DLD1 (cell line): ENCODE results near the gene YRDC.

ENCODE experiments used
- in situ Hi-C: cut with HindIII; loops from 2 replicates; pipeline ENCODE4 v1.10.0; 2017; ENCODE audit warnings: low sequenced_read_pairs

The YRDC gene

GRCh38 chr1:37807555-37808368 lies at the start of gene YRDC, which contains the start of gene C1orf122:
YRDC (minus strand) TSS chr1:37808208; CDS start chr1:37808180, 28 bp downstream.
C1orf122 (plus strand) TSS chr1:37807790; CDS start chr1:37808405, 615 bp downstream.
- in situ Hi-C loops, result no loop called here

DNA sequence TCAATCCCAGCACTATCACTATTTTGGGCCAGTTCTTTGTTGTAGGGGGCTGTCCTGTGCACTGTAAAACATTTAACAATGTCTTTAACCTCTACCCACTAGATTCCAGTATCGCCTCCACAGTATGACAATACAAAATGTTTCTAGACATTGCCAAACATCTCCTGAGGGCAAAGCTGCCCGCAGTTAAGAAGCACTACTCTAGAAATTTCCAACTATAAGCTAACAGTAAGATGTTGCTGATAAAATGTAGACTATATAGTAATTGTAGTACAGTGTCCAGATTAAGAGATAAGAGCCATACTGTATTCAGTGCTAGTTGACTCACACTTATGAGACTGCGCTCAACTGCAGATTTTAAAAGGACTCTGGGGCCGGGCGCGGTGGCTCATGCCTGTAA lies 46.4 kb upstream of the YRDC start:
- in situ Hi-C loops, result no loop called here

DNA sequence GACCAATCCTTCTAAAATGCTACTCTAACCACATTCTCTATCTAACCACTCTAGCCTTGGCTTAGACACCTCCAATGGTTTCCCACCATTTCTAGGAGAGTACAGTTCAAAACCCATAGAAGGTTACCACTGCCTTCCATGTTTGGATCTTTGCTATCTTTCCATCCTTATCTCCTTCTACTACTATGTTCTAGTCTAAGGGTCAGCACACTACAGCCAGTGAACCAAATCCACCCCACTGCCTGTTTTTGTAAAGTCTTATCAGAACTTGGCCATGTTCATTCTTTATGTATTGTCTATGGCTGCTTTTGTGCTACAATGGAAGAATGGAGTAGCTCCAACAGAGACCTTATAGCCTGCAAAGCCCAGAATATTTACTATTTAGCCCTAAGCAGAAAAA lies 45.1 kb upstream of the YRDC start:
- in situ Hi-C loops, result no loop called here

GRCh38 chr1:37851782-37852210 lies 43.8 kb upstream of the YRDC start:
- in situ Hi-C loops, result no loop called here

- in situ Hi-C loops, result no loop called here
These were observed 43.3 kb upstream of the YRDC start for GRCh38 chr1:37851262-37851661.

DNA sequence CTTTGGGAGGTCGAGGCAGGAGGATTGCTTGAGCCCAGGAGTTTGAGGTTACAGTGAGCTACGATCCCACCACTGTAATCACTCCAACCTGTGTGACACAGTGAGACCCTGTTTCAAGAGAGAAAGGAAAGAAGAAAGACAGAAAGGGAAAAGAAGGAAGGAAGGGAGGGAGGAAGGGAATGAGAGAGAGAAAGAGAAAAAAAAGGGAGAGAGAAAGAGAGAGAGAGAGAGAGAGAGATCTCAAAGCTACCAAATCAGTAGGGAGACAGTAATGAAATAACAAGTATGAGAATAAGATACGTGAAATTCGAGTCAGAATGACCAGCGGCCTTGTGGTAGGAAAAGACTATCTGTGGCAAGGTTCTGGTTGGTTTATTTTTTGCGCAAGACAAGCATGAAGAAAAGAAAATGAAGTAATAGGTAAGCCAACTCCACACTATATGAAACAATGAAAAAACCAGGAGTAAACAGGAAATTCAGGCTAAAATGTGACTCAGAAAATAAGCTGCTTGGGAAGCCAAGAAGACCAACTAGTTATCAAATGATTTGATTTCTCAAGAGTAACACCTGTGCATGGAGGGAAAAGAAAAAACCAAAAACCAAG lies 42.4 kb upstream of the YRDC start:
- in situ Hi-C loops, result no loop called here

GRCh38 chr1:37849480-37849879 lies 41.5 kb upstream of the YRDC start:
- in situ Hi-C loops, result no loop called here

DNA sequence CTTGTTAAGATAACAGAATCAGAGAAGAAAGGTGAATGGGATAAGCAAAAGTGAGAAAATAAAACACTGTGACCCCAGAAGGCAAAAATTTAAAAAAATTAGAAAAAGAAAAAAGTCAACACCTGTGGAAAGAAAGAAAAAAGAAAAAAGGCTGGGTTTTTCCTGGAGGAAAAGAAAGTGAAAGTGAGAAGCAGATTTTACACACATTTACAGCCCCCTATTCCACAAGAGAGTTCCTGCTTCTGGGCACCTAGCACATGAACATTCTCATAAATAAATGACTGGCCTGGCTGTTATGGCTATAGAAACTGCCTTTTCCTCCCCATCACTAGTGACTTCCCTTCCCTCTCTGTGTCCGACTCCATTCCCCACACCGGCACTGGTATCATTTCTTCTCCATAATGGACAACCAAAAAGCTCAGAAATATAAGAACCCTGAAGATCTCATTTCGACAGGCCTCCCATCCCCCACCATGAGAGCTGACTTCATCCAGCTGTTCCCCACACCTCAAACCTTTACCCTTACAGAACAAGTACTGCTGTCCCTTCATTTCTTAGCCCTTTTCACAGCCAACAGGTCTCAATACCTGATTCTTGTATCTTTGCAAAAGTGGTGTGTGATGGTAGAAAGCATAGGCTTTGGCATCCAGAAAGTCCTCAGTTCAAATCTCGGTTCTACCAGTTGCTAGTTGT lies 38.8 kb upstream of the YRDC start:
- in situ Hi-C loops, result no loop called here

GRCh38 chr1:37845786-37846185 lies 37.8 kb upstream of the YRDC start:
- in situ Hi-C loops, result no loop called here

DNA sequence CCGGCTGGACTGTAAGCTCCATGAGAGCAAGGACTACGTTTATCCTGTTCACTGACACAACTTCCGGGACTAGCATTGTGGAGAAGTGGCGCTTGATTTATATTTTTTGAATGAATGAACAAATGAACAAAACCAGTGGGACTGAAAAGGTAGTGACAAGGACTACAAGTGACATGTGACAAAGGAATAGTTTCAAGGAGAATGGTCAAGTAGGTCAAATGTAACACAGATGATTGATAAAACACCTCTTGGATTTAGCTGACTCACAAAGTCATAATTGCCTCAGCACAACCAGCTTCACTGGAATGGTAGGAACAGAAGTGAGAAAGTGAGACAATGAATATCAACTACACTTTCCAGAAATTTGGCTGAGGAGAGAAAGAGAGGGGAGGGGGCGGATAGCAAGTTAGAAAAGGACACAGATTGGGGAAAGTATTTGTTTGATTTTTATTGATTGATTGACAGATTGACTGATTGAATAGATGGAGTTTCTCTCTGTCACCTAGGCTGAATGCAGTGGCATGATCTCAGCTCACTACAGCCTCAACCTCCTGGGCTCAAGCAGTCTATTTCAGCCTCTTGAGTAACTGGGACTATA lies 37.1 kb upstream of the YRDC start:
- in situ Hi-C loops, result no loop called here

GRCh38 chr1:37844536-37844935 lies 36.5 kb upstream of the YRDC start:
- in situ Hi-C loops, result no loop called here

GRCh38 chr1:37841652-37842051 lies 33.6 kb upstream of the YRDC start:
- in situ Hi-C loops, result no loop called here

- in situ Hi-C loops, result no loop called here
These were observed 32.7 kb upstream of the YRDC start for GRCh38 chr1:37840711-37841110.

DNA sequence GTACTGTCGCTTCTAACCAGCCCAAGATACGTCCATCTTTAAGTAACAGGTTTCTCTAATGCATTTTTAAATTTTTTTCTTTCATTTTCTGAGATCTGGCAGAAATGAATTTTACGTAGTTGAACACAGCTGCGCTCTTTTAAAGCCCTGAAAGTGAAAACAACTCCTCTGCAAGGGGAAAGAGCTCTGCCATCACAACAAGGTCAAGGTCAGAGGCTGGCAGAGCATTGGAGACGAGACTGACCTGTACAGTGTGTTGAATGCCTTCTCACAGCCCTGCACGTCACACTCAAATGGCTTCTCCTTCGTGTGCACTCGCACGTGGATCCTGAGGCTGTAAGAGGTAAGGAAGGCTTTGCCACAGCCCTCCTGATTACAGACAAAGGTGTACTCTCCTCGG lies 31.7 kb upstream of the YRDC start:
- in situ Hi-C loops, result no loop called here

GRCh38 chr1:37836788-37837187 lies 28.8 kb upstream of the YRDC start:
- in situ Hi-C loops, result no loop called here

DNA sequence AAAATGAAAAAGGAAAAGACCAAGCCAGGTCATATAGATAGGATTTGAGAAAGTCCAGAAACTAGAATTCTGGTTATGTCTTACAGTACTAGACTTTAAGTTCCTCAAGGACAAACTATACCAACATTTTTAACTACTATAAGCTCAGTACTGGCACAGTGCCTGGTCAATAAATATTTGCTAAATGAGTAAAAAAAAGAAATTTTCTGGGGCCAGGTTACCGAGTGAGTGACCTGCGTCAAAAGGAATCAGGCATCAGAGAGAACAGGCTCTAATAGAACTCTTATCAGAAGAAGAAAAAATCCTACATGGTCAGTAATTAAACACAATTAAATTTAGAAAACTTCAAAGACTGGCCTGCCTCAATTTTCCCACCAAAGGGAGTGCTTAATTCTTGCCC lies 23.8 kb upstream of the YRDC start:
- in situ Hi-C loops, result no loop called here

DNA sequence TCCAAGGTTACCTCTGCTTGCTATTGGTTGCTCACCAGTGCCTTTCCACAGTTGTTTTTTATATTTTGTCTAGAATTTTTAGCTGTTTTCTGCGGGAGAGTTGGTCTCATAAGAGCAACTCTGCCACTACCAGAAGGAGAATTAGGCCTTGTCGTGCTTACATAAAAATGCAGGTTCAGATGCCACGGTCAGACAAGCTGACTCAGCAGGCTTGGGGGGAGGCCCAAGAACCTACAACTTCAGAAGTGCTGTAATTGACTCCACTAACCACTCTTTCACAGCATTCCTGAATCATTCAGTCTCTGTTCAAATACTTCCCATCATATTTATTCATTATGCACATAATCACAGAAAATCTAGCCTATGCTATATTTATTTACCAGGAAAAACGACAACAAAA lies 23.1 kb upstream of the YRDC start:
- in situ Hi-C loops, result no loop called here

GRCh38 chr1:37828410-37829074 lies 20.5 kb upstream of the YRDC start:
- in situ Hi-C loops, result no loop called here

- in situ Hi-C loops, result no loop called here
These were observed 17.5 kb upstream of the YRDC start for GRCh38 chr1:37825506-37825905.

DNA sequence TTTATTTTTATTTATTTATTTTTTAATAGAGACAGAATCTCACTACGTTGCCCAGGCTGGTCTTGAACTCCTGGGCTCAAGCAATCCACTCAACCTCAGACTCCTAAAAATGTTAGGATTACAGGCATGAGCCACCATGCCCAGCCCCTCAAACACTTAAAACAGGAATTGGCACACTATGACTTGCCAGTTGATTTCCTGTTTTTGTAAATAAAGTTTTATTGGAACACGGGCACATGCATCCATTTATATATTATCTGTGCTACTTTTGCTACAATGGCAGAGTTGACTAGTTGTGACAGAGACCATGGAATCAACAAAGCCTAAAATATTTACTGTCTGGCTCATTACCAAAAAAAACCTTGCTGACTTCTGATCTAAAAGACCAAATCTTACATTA lies 16.0 kb upstream of the YRDC start:
- in situ Hi-C loops, result no loop called here
